Neural cell (in vitro differentiated cells): ENCODE measurements around the gene B3GALT5.

Experiments
- CTCF ChIP-seq: fragments of 450-650 bp; IDR thresholded peaks from 2 replicates; pipeline ENCODE4 v1.5.1; 2014; ENCODE audit warnings: antibody characterized with exemption, mild to moderate bottlenecking, moderate library complexity; ENCODE audit not compliant: poor library complexity, severe bottlenecking
- POLR2AphosphoS5 ChIP-seq: IDR thresholded peaks from 2 replicates; pipeline ENCODE4 v1.6.1; 2012
- RAD21 ChIP-seq: fragments of 450-650 bp; conservative IDR thresholded peaks from 2 replicates; pipeline ENCODE4 v1.6.1; 2014; ENCODE audit warnings: antibody characterized with exemption, mild to moderate bottlenecking, moderate library complexity
- SMC3 ChIP-seq: fragments of 450-650 bp; conservative IDR thresholded peaks from 2 replicates; pipeline ENCODE4 v1.6.1; 2014; ENCODE audit warnings: antibody characterized with exemption, mild to moderate bottlenecking, moderate library complexity; ENCODE audit not compliant: poor library complexity

- no peak for TF ChIP-seq CTCF
- no peak for TF ChIP-seq SMC3
- TF ChIP-seq POLR2AphosphoS5: no peak
- no peak for TF ChIP-seq RAD21
These were observed 82.0 kb downstream of the B3GALT5 start for GRCh38 chr21:39694750-39695149.
